Measurements from ENCODE around the gene HLA-DOA.

HLA-DOA gene

GRCh38 chr6:33008944-33009861 is at the start of gene HLA-DOA:
HLA-DOA (minus strand) TSS chr6:33009591.
- DNase-seq (ENCODE audit: low read depth in 2 of 2, low spot score in 1 of 2) = peak in 1 of 2 donors; percentile 21

DNA sequence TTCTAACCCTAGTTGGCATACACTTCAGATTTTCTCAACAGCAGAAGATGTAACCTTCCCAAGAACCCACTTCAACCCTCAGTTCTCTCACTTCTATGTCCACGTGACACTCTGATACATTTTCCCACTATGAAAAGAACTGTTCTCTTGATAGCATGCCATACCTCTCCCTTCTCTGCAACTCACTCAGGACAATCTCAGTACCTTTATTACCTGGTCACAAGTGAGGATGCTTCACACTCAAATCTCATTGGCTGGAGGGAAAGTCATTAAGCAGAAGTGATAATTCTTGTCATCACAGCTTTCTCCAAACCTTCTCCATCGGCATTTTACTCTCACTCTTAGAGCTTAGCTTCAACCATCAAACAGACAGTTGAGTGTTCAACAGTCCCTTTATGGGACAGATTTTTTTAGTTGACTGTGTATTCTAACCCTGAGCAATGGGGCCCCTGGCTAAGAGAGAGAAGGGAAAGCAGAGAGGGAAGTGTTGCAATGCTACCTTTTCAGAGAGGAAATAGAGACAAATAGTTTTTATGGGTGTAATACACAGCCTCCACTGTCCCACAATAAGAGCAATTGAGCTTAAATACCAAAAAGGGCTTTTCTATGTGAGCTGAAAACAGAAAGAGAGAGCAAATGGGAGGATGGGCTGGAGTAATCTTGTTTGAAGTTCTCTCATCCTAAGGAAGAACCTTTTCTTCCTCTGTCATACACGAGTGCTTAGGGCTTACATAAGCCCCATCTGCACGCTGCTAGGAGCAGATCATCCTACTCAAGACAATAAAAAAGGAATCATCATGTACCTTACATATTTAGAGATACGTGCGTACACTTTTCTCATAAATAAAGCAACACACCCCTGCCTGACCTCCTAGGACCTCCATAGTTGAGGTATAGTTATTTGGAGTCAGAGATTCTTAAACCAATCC is 48.1 kb upstream of the HLA-DOA start:
- DNase-seq (ENCODE audit: low read depth in 2 of 2, low spot score in 1 of 2) = no peak

DNA sequence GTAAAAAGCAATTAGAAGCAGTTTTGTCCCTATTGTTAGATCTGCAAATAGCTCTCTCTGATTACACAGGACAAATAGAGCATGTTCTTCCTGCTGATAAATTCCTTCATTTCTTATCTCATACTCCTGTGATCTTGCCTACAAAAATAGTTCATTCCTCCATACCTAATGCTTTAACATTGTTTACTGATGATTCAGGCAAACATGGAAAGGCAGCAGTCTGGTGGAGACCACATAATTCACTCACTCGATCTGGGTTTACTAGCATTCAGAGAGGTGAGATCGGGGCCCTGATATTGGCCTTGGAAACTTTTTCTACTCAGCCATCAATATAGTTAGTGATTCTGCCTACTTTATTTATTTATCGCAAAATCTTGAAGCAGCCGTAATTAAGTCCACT is 43.8 kb upstream of the HLA-DOA start:
- DNase-seq (ENCODE audit: low read depth in 2 of 2, low spot score in 1 of 2) = no peak

- DNase-seq (ENCODE audit: low read depth in 2 of 2, low spot score in 1 of 2) = no peak
Measured at GRCh38 chr6:33052627-33053026, 43.2 kb upstream of the HLA-DOA start.

- DNase-seq (ENCODE audit: low read depth in 2 of 2, low spot score in 1 of 2) = no peak
Measured at GRCh38 chr6:33050014-33050810, 40.8 kb upstream of the HLA-DOA start.

- no peak for DNase-seq (ENCODE audit: low read depth in 2 of 2, low spot score in 1 of 2)
Measured at GRCh38 chr6:33049323-33050013, 40.1 kb upstream of the HLA-DOA start.

- DNase-seq (ENCODE audit: low read depth in 2 of 2, low spot score in 1 of 2) = no peak
Measured at GRCh38 chr6:33040157-33040556, 30.8 kb upstream of the HLA-DOA start.

GRCh38 chr6:33036535-33036934 is 27.1 kb upstream of the HLA-DOA start:
- no peak for DNase-seq (ENCODE audit: low read depth in 2 of 2, low spot score in 1 of 2)

GRCh38 chr6:33034554-33034953 is 25.2 kb upstream of the HLA-DOA start:
- DNase-seq (ENCODE audit: low read depth in 2 of 2, low spot score in 1 of 2) = no peak

GRCh38 chr6:33030245-33030644 is 20.9 kb upstream of the HLA-DOA start:
- DNase-seq (ENCODE audit: low read depth in 2 of 2, low spot score in 1 of 2) = no peak

DNA sequence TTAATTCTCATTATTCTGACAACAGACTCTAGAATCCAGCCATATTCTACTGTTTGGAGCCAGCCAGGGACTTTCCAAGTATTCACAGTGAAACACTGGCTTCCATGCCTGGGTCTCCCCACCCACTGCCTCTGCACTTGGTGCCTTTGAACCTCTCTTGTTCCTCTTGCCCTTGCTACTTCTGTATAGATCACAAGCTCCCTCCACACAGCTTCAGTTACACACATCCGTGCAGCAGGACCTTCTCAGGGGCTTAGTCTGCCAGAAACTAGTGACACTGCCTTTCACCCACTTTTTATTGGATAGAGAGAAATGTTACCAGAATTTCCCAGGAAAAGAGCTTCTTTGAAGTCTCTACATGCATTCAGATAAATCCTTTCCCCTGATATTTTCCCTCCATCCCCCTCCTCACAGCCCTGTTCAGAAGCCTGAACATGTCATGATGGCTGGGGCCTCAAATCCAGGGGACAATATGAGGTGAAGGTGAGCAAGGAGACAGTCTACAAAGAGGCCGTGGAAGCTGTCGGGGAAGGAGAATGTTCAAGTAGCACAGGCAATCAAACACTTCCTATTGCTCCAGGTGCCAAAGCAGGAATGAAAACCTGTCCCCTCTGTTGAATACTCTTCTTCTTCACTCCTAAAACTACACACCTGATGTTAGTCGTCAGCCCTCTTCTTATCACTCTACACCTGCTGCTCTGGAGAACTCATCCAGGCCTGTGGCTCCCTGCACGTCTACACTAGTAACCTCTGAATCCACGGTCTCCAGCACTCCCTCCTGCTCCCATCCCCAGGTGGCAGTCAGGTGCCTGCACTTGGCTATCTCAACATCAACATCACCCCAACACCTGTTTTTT is 20.2 kb upstream of the HLA-DOA start:
- DNase-seq (ENCODE audit: low read depth in 2 of 2, low spot score in 1 of 2) = no peak

DNA sequence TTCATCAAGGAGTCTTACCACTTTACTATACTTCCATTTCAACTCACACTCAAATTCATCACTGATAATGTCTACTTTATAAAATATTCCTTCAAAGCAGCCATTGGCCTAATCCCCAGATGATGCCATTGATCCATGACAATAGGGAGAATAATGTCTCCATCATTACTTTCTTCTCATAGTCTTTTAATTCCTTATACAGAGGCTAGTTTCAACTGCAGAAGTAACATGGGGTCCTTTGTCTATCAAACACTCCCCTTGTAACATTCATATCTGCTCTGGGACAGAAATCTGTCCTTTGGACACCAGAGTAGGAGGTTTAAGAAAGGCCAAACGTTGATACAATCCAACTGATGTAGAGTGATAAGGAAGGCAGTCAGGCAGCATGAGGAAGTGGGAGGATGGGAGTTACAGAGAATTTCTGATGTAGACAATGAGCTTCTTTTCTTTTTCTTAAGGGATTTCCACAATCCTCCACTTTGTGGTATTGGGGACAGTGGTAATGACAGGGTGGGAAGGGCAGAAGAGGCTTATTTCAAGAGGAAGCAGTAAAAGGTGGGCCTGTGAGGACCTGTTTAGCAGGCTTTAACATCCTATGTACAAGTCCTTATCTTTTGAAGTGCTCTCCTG is 18.9 kb upstream of the HLA-DOA start:
- DNase-seq (ENCODE audit: low read depth in 2 of 2, low spot score in 1 of 2) = no peak

GRCh38 chr6:33024521-33024920 is 15.1 kb upstream of the HLA-DOA start:
- DNase-seq (ENCODE audit: low read depth in 2 of 2, low spot score in 1 of 2) = no peak

GRCh38 chr6:33023536-33023935 is 14.1 kb upstream of the HLA-DOA start:
- no peak for DNase-seq (ENCODE audit: low read depth in 2 of 2, low spot score in 1 of 2)

DNA sequence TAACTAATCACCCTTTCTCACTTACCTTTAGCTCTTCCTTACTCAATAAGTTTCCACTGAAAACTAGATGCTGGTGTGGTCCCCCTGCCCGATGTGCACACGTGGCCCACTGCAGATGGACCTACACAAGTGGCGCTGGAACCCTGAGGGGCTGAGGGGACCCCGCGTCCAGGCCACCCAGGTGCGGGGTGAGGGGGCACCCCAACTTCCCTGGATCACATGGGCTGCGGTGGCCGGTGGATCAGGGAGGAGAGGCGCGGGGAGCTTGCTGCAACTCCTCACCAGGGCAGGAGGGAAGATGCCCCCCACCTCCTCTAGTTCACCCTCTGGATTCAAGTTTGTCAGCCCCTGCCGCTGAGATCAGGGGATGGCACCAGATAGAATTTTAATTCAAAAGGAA is 12.5 kb upstream of the HLA-DOA start:
- DNase-seq (ENCODE audit: low read depth in 2 of 2, low spot score in 1 of 2) = no peak

DNA sequence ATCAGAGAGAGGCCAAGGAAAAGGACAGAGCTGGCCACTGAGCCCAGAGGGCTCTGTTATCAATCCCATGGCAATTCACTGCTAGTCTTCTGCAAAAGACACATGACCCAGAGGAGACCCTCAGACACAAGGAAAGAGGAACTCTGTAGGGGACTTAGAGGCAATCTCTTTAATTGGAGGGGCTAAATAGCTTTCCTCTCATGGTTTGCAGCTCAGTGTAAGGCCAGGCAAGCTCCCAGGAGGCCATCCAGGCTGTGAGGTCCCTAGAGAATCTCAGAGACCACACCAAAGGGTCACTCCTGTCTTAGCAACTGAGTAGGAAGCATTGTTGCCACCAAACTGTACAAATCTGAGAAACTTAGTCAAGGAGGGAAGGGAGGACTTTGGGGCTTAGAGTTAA is 10.0 kb upstream of the HLA-DOA start:
- no peak for DNase-seq (ENCODE audit: low read depth in 2 of 2, low spot score in 1 of 2)

DNA sequence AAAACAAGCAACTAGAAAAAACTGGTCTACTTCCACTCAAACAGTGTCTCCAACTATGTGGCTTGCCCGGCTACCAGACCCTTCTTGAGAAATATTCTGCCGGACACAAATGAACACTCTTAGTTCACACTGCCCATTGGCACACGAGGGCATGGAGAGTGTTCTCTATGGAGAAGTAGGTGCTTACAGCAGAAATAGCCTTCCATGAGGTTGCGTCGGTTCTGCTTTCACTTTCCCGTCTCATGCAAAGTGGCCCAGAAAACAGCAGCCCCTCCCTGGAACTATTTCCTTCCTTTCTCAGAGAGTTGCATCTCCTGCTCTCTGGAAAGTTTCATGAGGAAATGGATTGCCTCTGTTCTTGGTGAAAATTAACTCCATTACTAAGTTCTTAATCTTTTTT is 9.5 kb upstream of the HLA-DOA start:
- DNase-seq (ENCODE audit: low read depth in 2 of 2, low spot score in 1 of 2) = peak in 1 of 2 donors; percentile 6

DNA sequence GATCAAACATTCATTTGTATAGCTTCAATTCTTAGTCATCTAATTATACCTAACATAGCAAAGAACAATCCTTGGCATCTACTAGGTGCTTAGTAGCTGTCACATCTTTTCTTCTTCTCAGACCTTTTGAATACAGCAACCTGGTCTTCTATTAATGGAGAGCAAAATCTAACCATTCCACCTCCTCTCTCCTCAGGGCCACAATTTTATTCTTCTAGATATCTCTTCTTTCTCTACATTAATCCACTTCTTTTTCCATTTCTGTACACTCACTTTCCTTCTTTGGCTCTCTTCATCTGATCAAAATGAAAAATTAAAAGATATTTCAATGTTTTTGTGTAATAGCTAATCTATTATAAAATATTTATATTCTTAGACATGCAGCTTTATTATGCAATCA is 9.0 kb upstream of the HLA-DOA start:
- no peak for DNase-seq (ENCODE audit: low read depth in 2 of 2, low spot score in 1 of 2)

DNA sequence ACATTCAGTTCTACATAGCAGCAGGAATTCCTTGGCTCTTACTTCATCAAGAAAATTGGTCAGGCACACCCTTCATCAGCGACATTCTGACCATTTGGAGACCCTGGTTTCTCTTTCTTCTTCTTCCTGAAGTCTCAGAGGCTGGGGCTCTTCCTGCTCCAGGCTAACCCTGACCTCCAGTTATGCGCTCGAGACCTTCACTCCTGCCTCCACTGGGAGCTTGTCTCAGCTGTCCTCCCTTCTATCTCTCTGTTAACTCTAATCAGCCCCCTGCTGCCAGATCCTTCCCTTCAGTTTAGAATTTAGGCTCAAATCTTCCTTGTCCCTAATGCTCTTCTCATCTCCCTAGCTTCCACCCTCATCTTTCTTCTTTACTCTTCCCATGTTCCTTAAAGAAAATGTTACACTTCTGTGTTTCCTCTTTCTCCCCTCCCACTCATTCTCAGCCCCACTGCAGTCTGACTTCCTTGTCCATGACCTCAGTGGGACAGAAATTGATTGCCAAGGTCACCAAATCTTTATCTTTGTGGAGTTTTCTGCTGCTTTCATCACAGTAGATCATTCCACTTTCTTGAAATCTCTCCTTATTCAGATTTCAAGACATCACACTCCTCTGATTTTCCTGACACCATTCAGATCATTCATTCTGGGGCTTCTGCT is 8.4 kb upstream of the HLA-DOA start:
- no peak for DNase-seq (ENCODE audit: low read depth in 2 of 2, low spot score in 1 of 2)
